GM23248 (cell line): ENCODE measurements around the gene UCKL1. TPM values are rescaled to one million over a fixed set of nuclear protein-coding genes. Genes with fewer than 3 reads are reported as not detected.
A peak's percentile ranks its signal among the peaks of the same experiment; 100 is the strongest.

Experiments
- DNase-seq: peaks from one replicate; pipeline ENCODE4 v3.0.0-alpha.2; 2015
- H2AFZ ChIP-seq: fragments of 200-600 bp; sonication (generic); 2 replicates; pipeline ENCODE4 v1.6.1; 2016; ENCODE audit warnings: antibody characterized with exemption
- H3F3A ChIP-seq: fragments of 200-600 bp; sonication (generic); 2 replicates; pipeline ENCODE4 v1.6.1; 2016; ENCODE audit warnings: mild to moderate bottlenecking, antibody characterized with exemption, mixed run types; ENCODE audit not compliant: insufficient read depth
- H3K27ac ChIP-seq: fragments of 200-600 bp; sonication (generic); 2 replicates; pipeline ENCODE4 v1.5.1; 2016; ENCODE audit warnings: mild to moderate bottlenecking
- H3K27me3 ChIP-seq: fragments of 200-600 bp; sonication (generic); replicated peaks from 2 replicates; pipeline ENCODE4 v1.6.1; 2016; ENCODE audit warnings: mild to moderate bottlenecking; ENCODE audit not compliant: insufficient read depth
- H3K36me3 ChIP-seq: fragments of 200-600 bp; sonication (generic); 2 replicates; pipeline ENCODE4 v1.6.1; 2016; ENCODE audit warnings: low read depth, mild to moderate bottlenecking
- H3K4me1 ChIP-seq: fragments of 200-600 bp; sonication (generic); 2 replicates; pipeline ENCODE4 v1.6.1; 2016; ENCODE audit warnings: mild to moderate bottlenecking; ENCODE audit not compliant: insufficient read depth
- H3K4me2 ChIP-seq: fragments of 200-600 bp; sonication (generic); one replicate; pipeline ENCODE4 v1.6.1; 2016; ENCODE audit warnings: mild to moderate bottlenecking; ENCODE audit not compliant: unreplicated experiment
- H3K4me3 ChIP-seq: fragments of 200-600 bp; sonication (generic); 2 replicates; pipeline ENCODE4 v1.5.1; 2016; ENCODE audit warnings: mild to moderate bottlenecking
- H3K79me2 ChIP-seq: fragments of 200-600 bp; sonication (generic); 2 replicates; pipeline ENCODE4 v1.6.1; 2016; ENCODE audit warnings: mild to moderate bottlenecking; ENCODE audit not compliant: insufficient read depth
- H3K9ac ChIP-seq: fragments of 200-600 bp; sonication (generic); 2 replicates; pipeline ENCODE4 v1.6.1; 2016; ENCODE audit warnings: mild to moderate bottlenecking
- H3K9me2 ChIP-seq: fragments of 200-600 bp; sonication (generic); 2 replicates; pipeline ENCODE4 v1.6.1; 2016; ENCODE audit warnings: mixed run types, mild to moderate bottlenecking, moderate library complexity; ENCODE audit not compliant: insufficient read depth
- H3K9me3 ChIP-seq: fragments of 200-600 bp; sonication (generic); one replicate; pipeline ENCODE4 v1.6.1; 2017; ENCODE audit warnings: low read depth
- H4K20me1 ChIP-seq: fragments of 200-600 bp; sonication (generic); 2 replicates; pipeline ENCODE4 v1.6.0; 2016; ENCODE audit not compliant: insufficient read depth
- EZH2 ChIP-seq: fragments of 200-600 bp; sonication (generic); IDR thresholded peaks from 2 replicates; pipeline ENCODE4 v1.6.1; 2018; ENCODE audit warnings: antibody characterized with exemption, mild to moderate bottlenecking; ENCODE audit not compliant: insufficient read depth, poor library complexity, severe bottlenecking
- EZH2phosphoT487 ChIP-seq: fragments of 200-600 bp; sonication (generic); IDR thresholded peaks from 2 replicates; pipeline ENCODE4 v1.6.1; 2018; ENCODE audit warnings: antibody characterized with exemption, moderate library complexity, mild to moderate bottlenecking, low read depth; ENCODE audit not compliant: insufficient read depth
- WGBS, 2 experiments: methylation state at CpG; one replicate each; pipeline ENCODE4 v1.1.6; 2015 to 2017; ENCODE audit warnings: low lambda C conversion rate in 2 of 2, low coverage in 1 of 2; ENCODE audit errors: missing lambda C conversion rate in 2 of 2; 5-methylcytosine and 5-hydroxymethylcytosine counted together
- in situ Hi-C: fragments of 300-500 bp; cut with MboI; formaldehyde crosslinking; loops from 2 replicates; pipeline ENCODE4 v1.15.0; 2020
- polyA plus RNA-seq: library from polyadenylated mRNA; unstranded; fragments of >200 nt; fragmentation: Nextera tagmentation; extraction: Ambion mirVana; gene quantifications from 2 replicates; pipeline ENCODE4 v1.2.1, GENCODE V29; 2016
- total RNA-seq: library from RNA; depleted of rRNA; stranded (reverse); fragments of >200 nt; shearing (Covaris generic); gene quantifications from 2 replicates; pipeline ENCODE4 v1.2.3, GENCODE V29; 2014

UCKL1 gene
- total and polyA plus RNA-seq, 2 experiments from 2014 or later: 17.6 to 33.4 TPM

DNA sequence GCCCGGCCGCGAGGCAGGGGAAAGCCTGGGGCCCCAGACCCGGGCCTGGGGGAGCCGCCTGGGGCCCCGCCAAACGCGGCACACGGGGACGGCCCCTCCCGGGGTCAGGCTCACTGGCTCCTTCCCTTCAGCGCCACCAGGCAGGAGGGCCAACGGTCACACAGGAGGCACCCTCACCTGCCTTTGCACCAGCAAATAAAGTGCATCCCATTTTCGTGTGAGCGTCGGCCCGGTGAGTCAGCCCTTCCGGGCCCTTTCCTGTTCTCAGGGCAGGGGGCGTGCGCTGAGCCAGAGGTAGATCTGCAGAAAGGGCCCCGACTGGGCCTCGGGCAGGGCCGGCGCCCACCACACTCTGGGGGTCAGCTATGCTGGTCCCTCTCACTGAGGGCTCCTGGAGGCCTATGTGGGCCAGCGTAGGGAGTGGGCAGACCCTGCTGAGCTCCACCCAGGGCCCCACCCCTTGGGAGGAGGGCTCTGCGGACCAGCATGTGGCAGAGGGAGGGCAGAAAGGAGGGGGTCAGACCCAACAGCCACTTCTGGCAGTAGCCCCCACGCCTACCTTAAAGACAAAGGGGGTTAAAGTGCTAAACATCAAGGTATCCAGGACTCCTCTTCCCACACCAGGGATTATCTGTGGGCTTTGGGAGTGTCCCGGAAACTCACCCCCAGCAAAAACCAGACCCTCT lies 931 bp upstream of the UCKL1 start:
- Histone ChIP-seq H3K4me2 (peak overlapping the region; percentile 78), H3K27ac (peak overlapping the region; percentile 76), H3K4me3 (peak overlapping the region; percentile 72), H3K27me3 (no peaks in the 10 kb centered on the region), H3K4me1 (peaks cover 22% of the 10 kb centered on the region), H3F3A (no peaks in the 10 kb centered on the region), H4K20me1 (no peaks in the 10 kb centered on the region), H3K9ac (peak overlapping the region; percentile 78), H3K79me2 (peaks cover 40% of the 10 kb centered on the region), H2AFZ (peak overlapping the region; percentile 32), H3K36me3 (no peaks in the 10 kb centered on the region), H3K9me2 (no peaks in the 10 kb centered on the region), H3K9me3 (no peaks in the 10 kb centered on the region)
- peak; percentile 85 for DNase-seq
- in situ Hi-C loops: no loop called here
- TF ChIP-seq EZH2 (no peak), EZH2phosphoT487 (no peak)
- 2 to 3% methylated on average over 28 of the region's 28 CpGs for WGBS, 2 experiments

DNA sequence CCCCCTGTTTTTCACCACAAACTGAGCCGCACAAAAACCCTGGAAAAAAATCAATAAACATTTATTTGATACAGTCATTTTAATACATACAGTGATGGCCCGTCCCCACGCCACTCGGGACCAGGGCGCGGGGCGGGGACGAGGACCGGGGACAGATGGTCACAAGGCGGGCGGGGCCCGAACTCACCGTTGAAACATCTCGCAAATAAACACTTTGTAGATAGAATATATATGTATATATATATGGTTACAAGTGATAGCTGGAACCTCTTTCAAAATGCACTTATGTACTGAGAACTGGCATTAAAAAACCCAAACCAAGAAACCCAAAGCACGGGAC lies 418 bp upstream of the UCKL1 start:
- Histone ChIP-seq H3K4me3 (peak overlapping the region; percentile 72), H3K36me3 (no peaks in the 10 kb centered on the region), H3K9me2 (no peaks in the 10 kb centered on the region), H3K79me2 (peaks cover 45% of the 10 kb centered on the region), H2AFZ (peak overlapping the region; percentile 32), H3K4me2 (peak overlapping the region; percentile 78), H3K9me3 (no peaks in the 10 kb centered on the region), H3K27me3 (no peaks in the 10 kb centered on the region), H3K4me1 (peaks cover 22% of the 10 kb centered on the region), H4K20me1 (no peaks in the 10 kb centered on the region), H3K27ac (peak overlapping the region; percentile 76), H3F3A (no peaks in the 10 kb centered on the region), H3K9ac (peak overlapping the region; percentile 78)
- in situ Hi-C loops: no loop called here
- TF ChIP-seq EZH2phosphoT487 (no peak), EZH2 (no peak)
- DNase-seq: no peak
- 0% methylated on average over 15 of the region's 15 CpGs for WGBS, 2 experiments

DNA sequence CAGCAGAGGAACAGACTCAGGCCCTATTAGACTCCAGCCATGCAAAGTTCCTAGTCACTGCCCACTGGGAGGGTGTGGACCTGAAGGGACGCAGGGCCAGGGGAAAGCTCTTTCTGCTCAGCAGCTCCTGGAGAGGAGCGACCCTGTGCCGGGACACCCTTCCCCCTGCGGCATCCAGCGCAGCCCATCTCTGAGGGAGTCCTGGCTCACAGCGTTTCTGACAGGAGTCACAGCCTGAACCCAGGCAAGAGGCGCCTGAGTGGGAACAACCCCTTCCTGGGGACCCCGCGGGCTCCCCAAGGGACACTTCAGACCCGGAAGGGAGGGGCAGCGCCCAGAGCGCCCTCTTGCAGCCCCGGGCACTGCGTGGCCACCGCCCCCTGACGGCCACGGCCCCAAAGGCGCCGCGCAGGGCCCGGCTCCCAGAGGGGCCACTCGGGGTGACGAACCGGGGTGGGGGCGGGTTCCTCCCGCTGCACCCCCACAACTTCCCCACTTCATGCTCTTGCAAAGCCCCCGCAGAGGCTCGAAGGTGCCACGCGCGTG lies 862 bp downstream of the UCKL1 start:
- Histone ChIP-seq H3K4me3 (peak overlapping the region; percentile 92), H3K9me3 (no peaks in the 10 kb centered on the region), H4K20me1 (no peaks in the 10 kb centered on the region), H3K79me2 (peaks cover 58% of the 10 kb centered on the region), H3K36me3 (no peaks in the 10 kb centered on the region), H3K9me2 (no peaks in the 10 kb centered on the region), H3K4me2 (peak overlapping the region; percentile 87), H3F3A (no peaks in the 10 kb centered on the region), H3K9ac (peak overlapping the region; percentile 94), H3K27me3 (no peaks in the 10 kb centered on the region), H3K27ac (peak overlapping the region; percentile 76), H3K4me1 (peaks cover 22% of the 10 kb centered on the region), H2AFZ (peak overlapping the region; percentile 85)
- TF ChIP-seq EZH2phosphoT487 (no peak), EZH2 (no peak)
- 0 to 2% methylated on average over 27 to 31 of the region's 31 CpGs for WGBS, 2 experiments
- in situ Hi-C loops: no loop called here
- DNase-seq: peak; percentile 69

DNA sequence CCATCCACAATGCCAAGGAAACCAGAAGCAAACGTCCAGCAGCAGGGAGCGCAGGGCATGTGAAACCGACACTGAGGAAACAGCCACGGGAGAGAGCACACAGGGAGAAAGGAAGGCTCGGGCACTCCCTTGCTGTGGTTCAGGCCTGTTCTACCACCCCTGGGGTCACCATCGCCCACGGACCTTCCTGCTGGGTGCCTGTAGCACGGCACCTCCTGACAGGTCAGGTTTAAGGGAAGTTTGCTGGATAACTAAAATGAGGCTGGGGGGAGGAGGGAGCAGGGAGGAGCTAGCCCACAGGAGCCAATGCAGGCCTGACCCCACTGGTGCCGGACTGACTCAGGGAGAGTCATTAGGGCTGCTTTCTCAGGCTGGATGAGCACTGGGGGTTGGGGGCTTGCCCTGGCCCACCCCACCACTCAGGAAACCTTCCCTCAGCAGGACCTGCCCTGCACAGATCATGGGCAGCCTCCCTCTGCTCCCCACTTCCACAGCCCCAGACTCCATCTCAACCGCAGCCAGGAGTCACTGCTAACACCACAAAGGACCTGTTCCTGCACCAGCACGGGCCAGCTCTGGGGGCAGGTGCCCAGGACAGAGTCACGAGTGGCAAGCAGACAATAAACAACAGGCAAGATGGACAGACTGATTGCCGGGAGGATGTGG lies 2.3 kb downstream of the UCKL1 start:
- Histone ChIP-seq H3K79me2 (peaks cover 71% of the 10 kb centered on the region), H3K9me2 (no peaks in the 10 kb centered on the region), H3K27me3 (no peaks in the 10 kb centered on the region), H3K9me3 (no peaks in the 10 kb centered on the region), H2AFZ (no peak overlapping the region), H3K4me3 (peak overlapping the region; percentile 92; the same call in 1 of the 2 replicates), H3F3A (peaks cover 9% of the 10 kb centered on the region), H3K36me3 (no peaks in the 10 kb centered on the region), H4K20me1 (no peaks in the 10 kb centered on the region; the same call in 1 of the 2 replicates), H3K4me2 (peak overlapping the region; percentile 87), H3K27ac (peak overlapping the region; percentile 76), H3K4me1 (peaks cover 30% of the 10 kb centered on the region), H3K9ac (peak overlapping the region; percentile 94)
- peak; percentile 24 for DNase-seq
- in situ Hi-C loops: no loop called here
- 68 to 70% methylated on average over 13 of the region's 13 CpGs for WGBS, 2 experiments
- no peak for TF ChIP-seq EZH2
- no peak for TF ChIP-seq EZH2phosphoT487
